ENCODE results near the gene NRG3.

The NRG3 gene

GRCh38 chr10:82554381-82554780, 679.4 kb downstream of the NRG3 start:
- DNase-seq (ENCODE audit: low read depth in 2 of 2, low spot score in 1 of 2) = no peak

- no peak for DNase-seq (ENCODE audit: low read depth in 2 of 2, low spot score in 1 of 2)
Observed at GRCh38 chr10:82558014-82558607, 683.1 kb downstream of the NRG3 start.

- no peak for DNase-seq (ENCODE audit: low read depth in 2 of 2, low spot score in 1 of 2)
Observed at GRCh38 chr10:82564353-82565196, 689.6 kb downstream of the NRG3 start.

GRCh38 chr10:82565197-82565575, 690.2 kb downstream of the NRG3 start:
- DNase-seq (ENCODE audit: low read depth in 2 of 2, low spot score in 1 of 2) = no peak

- DNase-seq (ENCODE audit: low read depth in 2 of 2, low spot score in 1 of 2) = no peak
Observed at GRCh38 chr10:82572744-82573143, 697.8 kb downstream of the NRG3 start.

GRCh38 chr10:82574081-82574480, 699.1 kb downstream of the NRG3 start:
- no peak for DNase-seq (ENCODE audit: low read depth in 2 of 2, low spot score in 1 of 2)

GRCh38 chr10:82575318-82575717, 700.3 kb downstream of the NRG3 start:
- no peak for DNase-seq (ENCODE audit: low read depth in 2 of 2, low spot score in 1 of 2)

- DNase-seq (ENCODE audit: low read depth in 2 of 2, low spot score in 1 of 2) = no peak
Observed at GRCh38 chr10:82576093-82576492, 701.1 kb downstream of the NRG3 start.

- DNase-seq (ENCODE audit: low read depth in 2 of 2, low spot score in 1 of 2) = no peak
Observed at GRCh38 chr10:82581940-82582339, 706.9 kb downstream of the NRG3 start.

GRCh38 chr10:82591421-82591820, 716.4 kb downstream of the NRG3 start:
- no peak for DNase-seq (ENCODE audit: low read depth in 2 of 2, low spot score in 1 of 2)

GRCh38 chr10:82597840-82598239, 722.8 kb downstream of the NRG3 start:
- DNase-seq (ENCODE audit: low read depth in 2 of 2, low spot score in 1 of 2) = no peak

GRCh38 chr10:82609845-82610244, 734.9 kb downstream of the NRG3 start:
- DNase-seq (ENCODE audit: low read depth in 2 of 2, low spot score in 1 of 2) = no peak

- DNase-seq (ENCODE audit: low read depth in 2 of 2, low spot score in 1 of 2) = no peak
Observed at GRCh38 chr10:82618007-82618406, 743.0 kb downstream of the NRG3 start.

- DNase-seq (ENCODE audit: low read depth in 2 of 2, low spot score in 1 of 2) = no peak
Observed at GRCh38 chr10:82621680-82622079, 746.7 kb downstream of the NRG3 start.

- DNase-seq (ENCODE audit: low read depth in 2 of 2, low spot score in 1 of 2) = no peak
Observed at GRCh38 chr10:82622479-82622878, 747.5 kb downstream of the NRG3 start.

GRCh38 chr10:82625512-82626189, 750.7 kb downstream of the NRG3 start:
- DNase-seq (ENCODE audit: low read depth in 2 of 2, low spot score in 1 of 2) = no peak

- no peak for DNase-seq (ENCODE audit: low read depth in 2 of 2, low spot score in 1 of 2)
Observed at GRCh38 chr10:82628373-82628772, 753.4 kb downstream of the NRG3 start.

GRCh38 chr10:82643076-82643475, 768.1 kb downstream of the NRG3 start:
- DNase-seq (ENCODE audit: low read depth in 2 of 2, low spot score in 1 of 2) = no peak

GRCh38 chr10:82643601-82644000, 768.6 kb downstream of the NRG3 start:
- no peak for DNase-seq (ENCODE audit: low read depth in 2 of 2, low spot score in 1 of 2)

- DNase-seq (ENCODE audit: low read depth in 2 of 2, low spot score in 1 of 2) = no peak
Observed at GRCh38 chr10:82645221-82645620, 770.2 kb downstream of the NRG3 start.

- no peak for DNase-seq (ENCODE audit: low read depth in 2 of 2, low spot score in 1 of 2)
Observed at GRCh38 chr10:82653244-82654155, 778.5 kb downstream of the NRG3 start.

Data from stimulated activated CD8-positive, alpha-beta memory T cell treated with anti-CD3 and anti-CD28 coated beads, Interleukin-4, amount 100 ng/mL, for 4 hours (primary cell).